Stimulated activated naive CD8-positive, alpha-beta T cell treated with anti-CD3 and anti-CD28 coated beads, Interleukin-15, Interleukin-2, amounts not matched to agents 100 U/mL and 50 U/mL, for 24 hours (primary cell): ENCODE data around the gene USP4.

ENCODE experiments used
- ATAC-seq: fragments of 150-1000 bp; cut with Tn5 transposase; one replicate; pipeline ENCODE4 v1.10.0; 2021
- DNase-seq: peaks from one replicate; pipeline ENCODE4 v3.0.0; 2021

USP4 gene

GRCh38 chr3:49295489-49296058, 44.3 kb downstream of the USP4 start:
- DNase-seq, result peak; percentile 28
- no peak for ATAC-seq

- no peak for DNase-seq
- no peak for ATAC-seq
Observed at GRCh38 chr3:49294343-49294742, 45.5 kb downstream of the USP4 start.

GRCh38 chr3:49283997-49284396, 55.9 kb downstream of the USP4 start:
- no peak for ATAC-seq
- DNase-seq, result no peak

GRCh38 chr3:49279376-49279775, 60.5 kb downstream of the USP4 start:
- DNase-seq, result no peak
- ATAC-seq, result no peak

GRCh38 chr3:49278548-49278947, 61.3 kb downstream of the USP4 start:
- DNase-seq, result no peak
- no peak for ATAC-seq

GRCh38 chr3:49277383-49277775, 62.5 kb downstream of the USP4 start:
- ATAC-seq, result no peak
- no peak for DNase-seq

- ATAC-seq, result peak; percentile 85
- DNase-seq, result peak; percentile 88
Observed at GRCh38 chr3:49276475-49277382, 63.1 kb downstream of the USP4 start, which contains the start of gene C3orf62. C3orf62 (minus strand) TSS chr3:49277232; CDS start chr3:49276872, 360 bp downstream.

GRCh38 chr3:49273825-49274532, 65.9 kb downstream of the USP4 start:
- peak; percentile 25 for ATAC-seq
- no peak for DNase-seq

- ATAC-seq (no peak), DNase-seq (no peak)
Observed at GRCh38 chr3:49271047-49271446, 68.8 kb downstream of the USP4 start.

GRCh38 chr3:49270156-49270500, 69.7 kb downstream of the USP4 start:
- ATAC-seq (no peak), DNase-seq (no peak)

- no peak for DNase-seq
- ATAC-seq, result no peak
Observed at GRCh38 chr3:49269443-49270155, 70.3 kb downstream of the USP4 start.

- no peak for ATAC-seq
- DNase-seq, result no peak
Observed at GRCh38 chr3:49266410-49267095, 73.3 kb downstream of the USP4 start.

GRCh38 chr3:49265661-49266386, 74.0 kb downstream of the USP4 start:
- DNase-seq (no peak), ATAC-seq (no peak)

- DNase-seq, result no peak
- no peak for ATAC-seq
Observed at GRCh38 chr3:49263159-49263889, 76.5 kb downstream of the USP4 start.

GRCh38 chr3:49260806-49261324, 79.0 kb downstream of the USP4 start:
- DNase-seq, result no peak
- peak; percentile 32 for ATAC-seq

GRCh38 chr3:49257187-49257586, 82.7 kb downstream of the USP4 start:
- DNase-seq (no peak), ATAC-seq (no peak)

GRCh38 chr3:49255718-49256511, 83.9 kb downstream of the USP4 start:
- ATAC-seq (no peak), DNase-seq (no peak)

GRCh38 chr3:49255112-49255511, 84.7 kb downstream of the USP4 start:
- ATAC-seq, result no peak
- DNase-seq, result no peak

GRCh38 chr3:49253512-49253911, 86.3 kb downstream of the USP4 start:
- ATAC-seq, result no peak

More at GRCh38 chr3:49253512-49253911, 86.3 kb downstream of the USP4 start:
- DNase-seq, result no peak
